Skin epidermis (tissue), 12 donors: ENCODE measurements around the gene ZBTB1.
A peak's percentile ranks its signal among the peaks of the same experiment; 100 is the strongest.

Source experiments
- H3K27ac ChIP-seq, 21 experiments: fragments of 200-600 bp; sonication (generic) in 11 of 21; one replicate each; pipeline ENCODE4 v1.5.0; 2020; ENCODE audit warnings: mild to moderate bottlenecking in 3 of 21, inconsistent platforms in 2 of 21, moderate library complexity in 2 of 21
- H3K4me3 ChIP-seq, 7 experiments: fragments of 200-600 bp; sonication (generic) in 2 of 7; one replicate each; pipeline ENCODE4 v1.5.0; 2020; ENCODE audit warnings: inconsistent platforms in 2 of 7, mild to moderate bottlenecking in 2 of 7, moderate library complexity in 1 of 7

Gene ZBTB1

DNA sequence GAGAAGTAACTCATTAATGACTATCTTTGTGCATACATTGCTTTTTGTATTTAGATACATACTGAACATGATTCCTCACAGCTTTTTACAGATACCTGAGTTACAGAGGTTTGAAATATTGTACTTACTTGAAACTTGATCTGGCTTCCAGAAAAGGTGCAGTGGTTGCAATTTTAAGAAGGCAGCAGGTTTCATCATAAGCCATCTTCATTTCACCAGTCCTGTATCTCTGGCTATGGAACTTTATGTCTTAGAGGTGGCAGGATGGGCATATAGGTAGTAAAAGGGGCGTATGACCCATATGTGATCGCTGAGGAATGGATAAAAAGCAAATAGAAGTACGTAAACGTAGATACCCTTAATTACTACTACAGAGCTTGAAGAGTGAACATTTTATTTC is 13.7 kb downstream of the ZBTB1 start:
- H3K27ac ChIP-seq = no peak overlapping the region
- no peak overlapping the region for H3K4me3 ChIP-seq

DNA sequence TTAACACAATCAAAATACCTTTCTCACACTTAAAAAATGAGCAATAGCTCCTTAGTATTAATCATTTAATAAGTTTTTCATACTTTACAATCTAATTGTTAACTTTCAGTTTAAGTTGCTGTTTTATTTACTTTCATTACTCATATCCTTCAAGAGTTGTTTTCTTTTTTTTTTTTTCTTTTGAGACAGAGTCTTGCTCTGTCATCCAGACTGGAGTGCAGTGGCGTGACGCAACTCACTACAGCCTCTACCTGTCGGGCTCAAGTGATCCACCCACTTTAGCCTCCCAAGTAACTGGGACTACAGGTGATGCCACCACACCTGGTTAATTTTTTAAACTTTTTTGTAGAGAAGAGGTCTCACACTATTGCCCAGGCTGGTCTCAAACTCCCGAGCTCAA is 16.1 kb downstream of the ZBTB1 start:
- no peak overlapping the region for H3K27ac ChIP-seq

DNA sequence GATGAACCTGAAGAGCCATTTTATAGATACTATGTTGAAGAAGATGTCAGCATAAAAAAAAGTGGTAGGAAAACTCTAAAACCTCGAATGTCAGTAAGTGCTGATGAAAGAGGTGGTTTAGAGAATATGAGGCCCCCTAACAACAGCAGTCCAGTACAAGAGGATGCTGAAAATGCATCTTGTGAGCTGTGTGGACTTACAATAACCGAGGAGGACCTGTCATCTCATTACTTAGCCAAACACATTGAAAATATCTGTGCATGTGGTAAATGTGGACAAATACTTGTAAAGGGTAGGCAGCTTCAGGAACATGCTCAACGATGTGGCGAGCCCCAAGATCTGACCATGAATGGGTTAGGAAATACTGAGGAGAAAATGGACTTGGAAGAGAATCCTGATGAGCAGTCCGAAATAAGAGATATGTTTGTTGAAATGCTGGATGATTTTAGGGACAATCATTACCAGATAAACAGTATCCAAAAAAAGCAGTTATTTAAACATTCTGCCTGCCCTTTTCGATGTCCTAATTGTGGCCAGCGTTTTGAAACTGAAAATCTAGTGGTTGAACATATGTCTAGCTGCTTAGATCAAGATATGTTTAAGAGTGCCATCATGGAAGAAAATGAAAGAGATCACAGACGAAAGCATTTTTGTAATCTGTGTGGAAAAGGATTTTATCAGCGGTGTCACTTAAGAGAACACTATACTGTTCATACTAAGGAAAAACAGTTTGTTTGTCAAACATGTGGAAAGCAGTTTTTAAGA is 18.2 kb downstream of the ZBTB1 start:
- no peak overlapping the region for H3K27ac ChIP-seq
- H3K4me3 ChIP-seq = no peak overlapping the region

More for the DNA sequence above, 16.1 kb downstream of the ZBTB1 start:
- H3K4me3 ChIP-seq = no peak overlapping the region

DNA sequence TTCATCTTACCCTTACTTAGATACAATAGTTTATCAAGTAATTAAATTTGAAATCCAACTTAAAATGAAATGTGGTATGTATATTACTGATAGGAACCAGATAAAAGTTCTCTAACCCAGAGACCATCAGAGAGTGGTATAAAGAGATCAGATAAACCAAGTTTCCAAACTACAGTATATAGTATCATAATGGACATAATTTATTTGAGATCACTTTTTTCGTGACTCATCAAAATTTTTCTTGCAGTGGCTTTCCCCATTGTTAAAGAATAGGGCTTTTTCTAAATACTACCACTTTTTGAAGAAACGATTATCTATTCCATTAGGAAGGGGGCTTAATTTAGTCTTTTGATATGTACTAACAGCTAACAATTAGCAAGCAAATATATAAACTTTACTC is 20.8 kb downstream of the ZBTB1 start:
- Histone ChIP-seq H3K4me3 (no peak overlapping the region), H3K27ac (no peak overlapping the region)

DNA sequence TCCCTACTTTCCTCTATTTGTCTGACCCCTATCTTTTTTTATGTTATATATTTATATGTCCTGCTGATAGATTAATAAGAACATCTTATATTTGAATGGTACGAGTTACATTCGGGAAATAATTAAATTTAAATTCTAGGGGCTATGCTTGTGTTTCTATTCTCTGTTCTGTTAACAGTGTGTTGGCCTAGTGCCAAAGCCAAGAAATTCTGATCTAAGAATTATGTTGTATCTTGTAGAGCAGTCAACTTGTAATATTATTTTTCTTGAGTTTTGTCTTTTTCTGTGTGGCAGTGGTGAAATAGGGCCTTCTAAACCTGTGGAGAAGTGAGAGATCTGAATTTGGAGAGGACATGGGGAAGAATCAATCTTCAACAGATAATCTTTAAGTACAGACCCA is 27.0 kb downstream of the ZBTB1 start:
- Histone ChIP-seq H3K27ac (no peak overlapping the region), H3K4me3 (no peak overlapping the region)

DNA sequence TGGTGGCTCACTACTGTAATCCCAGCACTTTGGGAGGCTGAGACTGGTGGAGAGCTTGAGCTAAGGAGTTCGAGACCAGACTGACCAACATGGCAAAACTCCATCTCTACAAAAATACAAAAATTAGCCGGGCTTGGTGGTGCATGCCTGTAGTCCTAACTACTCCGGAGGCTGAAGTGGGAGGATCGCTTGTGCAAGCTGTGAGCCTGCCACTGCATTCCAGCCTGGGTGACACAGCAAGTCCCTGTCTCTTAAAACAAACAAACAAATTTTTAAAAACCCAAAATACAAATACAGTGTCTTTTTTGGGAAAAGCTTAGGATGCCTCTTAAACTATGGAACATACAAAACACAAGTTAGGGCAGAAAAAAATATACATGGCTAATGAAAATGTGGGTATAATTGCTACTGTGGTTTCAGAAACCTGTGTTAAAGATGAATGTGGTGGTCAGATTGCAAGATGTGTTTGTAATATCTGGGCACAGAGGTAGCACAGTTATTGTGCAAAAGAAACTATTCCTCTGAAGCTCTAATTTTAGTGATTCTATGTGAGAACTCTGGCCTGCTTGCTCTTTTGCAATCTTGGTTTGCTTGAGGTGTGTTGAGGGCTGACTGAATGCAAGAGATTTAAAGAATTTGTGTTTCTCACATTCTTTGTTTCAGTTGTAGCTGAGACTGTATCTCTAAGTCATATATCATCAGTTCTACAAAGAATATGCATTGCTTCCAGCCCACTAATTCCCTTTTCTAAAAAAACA is 32.1 kb downstream of the ZBTB1 start:
- H3K4me3 ChIP-seq = no peak overlapping the region

DNA sequence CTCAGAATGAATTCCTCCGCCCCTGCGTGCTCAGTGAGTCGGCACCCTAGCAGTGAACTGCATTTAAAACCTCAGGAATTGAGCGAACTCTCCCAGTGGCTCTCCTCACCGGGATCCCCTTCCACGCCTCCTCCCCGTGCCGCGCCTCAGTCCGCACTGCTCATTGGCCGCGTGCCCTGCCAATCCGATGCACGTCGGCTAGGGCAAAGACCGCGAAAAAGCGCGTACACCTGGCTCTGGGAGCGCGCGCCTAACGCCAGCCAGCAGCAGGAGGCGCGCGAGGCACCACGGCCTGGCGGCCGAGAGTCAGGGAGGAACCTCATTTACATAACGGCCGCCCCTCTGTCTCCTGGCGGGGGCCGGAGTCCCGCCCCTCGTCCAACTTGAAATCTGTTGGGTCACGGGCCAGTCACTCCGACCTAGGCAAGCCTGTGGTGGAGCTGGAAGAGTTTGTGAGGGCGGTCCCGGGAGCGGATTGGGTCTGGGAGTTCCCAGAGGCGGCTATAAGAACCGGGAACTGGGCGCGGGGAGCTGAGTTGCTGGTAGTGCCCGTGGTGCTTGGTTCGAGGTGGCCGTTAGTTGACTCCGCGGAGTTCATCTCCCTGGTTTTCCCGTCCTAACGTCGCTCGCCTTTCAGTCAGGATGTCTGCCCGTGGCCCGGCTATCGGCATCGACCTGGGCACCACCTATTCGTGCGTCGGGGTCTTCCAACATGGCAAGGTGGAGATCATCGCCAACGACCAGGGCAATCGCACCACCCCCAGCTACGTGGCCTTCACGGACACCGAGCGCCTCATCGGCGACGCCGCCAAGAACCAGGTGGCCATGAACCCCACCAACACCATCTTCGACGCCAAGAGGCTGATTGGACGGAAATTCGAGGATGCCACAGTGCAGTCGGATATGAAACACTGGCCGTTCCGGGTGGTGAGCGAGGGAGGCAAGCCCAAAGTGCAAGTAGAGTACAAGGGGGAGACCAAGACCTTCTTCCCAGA is 35.9 kb downstream of the ZBTB1 start, which contains the start of gene HSPA2:
TSS of gene HSPA2 (plus strand) at position 534 of the 995 bp plus-strand sequence. CDS start at position 643, 109 bp downstream.
- H3K27ac ChIP-seq = peak within 1 kb of the TSS; percentile 45 to 94 (median 83)
- peak within 1 kb of the TSS; percentile 36 to 66 (median 53) for H3K4me3 ChIP-seq

More for the DNA sequence above, 32.1 kb downstream of the ZBTB1 start:
- no peak overlapping the region for H3K27ac ChIP-seq

DNA sequence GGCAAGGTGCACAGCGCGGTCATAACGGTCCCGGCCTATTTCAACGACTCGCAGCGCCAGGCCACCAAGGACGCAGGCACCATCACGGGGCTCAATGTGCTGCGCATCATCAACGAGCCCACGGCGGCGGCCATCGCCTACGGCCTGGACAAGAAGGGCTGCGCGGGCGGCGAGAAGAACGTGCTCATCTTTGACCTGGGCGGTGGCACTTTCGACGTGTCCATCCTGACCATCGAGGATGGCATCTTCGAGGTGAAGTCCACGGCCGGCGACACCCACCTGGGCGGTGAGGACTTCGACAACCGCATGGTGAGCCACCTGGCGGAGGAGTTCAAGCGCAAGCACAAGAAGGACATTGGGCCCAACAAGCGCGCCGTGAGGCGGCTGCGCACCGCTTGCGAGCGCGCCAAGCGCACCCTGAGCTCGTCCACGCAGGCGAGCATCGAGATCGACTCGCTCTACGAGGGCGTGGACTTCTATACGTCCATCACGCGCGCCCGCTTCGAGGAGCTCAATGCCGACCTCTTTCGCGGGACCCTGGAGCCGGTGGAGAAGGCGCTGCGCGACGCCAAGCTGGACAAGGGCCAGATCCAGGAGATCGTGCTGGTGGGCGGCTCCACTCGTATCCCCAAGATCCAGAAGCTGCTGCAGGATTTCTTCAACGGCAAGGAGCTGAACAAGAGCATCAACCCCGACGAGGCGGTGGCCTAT is 36.8 kb downstream of the ZBTB1 start:
- Histone ChIP-seq H3K4me3 (peak overlapping the region; percentile 29 to 66 (median 50)), H3K27ac (peak overlapping the region in 2 of 21 experiments; percentile 12 to 47)

DNA sequence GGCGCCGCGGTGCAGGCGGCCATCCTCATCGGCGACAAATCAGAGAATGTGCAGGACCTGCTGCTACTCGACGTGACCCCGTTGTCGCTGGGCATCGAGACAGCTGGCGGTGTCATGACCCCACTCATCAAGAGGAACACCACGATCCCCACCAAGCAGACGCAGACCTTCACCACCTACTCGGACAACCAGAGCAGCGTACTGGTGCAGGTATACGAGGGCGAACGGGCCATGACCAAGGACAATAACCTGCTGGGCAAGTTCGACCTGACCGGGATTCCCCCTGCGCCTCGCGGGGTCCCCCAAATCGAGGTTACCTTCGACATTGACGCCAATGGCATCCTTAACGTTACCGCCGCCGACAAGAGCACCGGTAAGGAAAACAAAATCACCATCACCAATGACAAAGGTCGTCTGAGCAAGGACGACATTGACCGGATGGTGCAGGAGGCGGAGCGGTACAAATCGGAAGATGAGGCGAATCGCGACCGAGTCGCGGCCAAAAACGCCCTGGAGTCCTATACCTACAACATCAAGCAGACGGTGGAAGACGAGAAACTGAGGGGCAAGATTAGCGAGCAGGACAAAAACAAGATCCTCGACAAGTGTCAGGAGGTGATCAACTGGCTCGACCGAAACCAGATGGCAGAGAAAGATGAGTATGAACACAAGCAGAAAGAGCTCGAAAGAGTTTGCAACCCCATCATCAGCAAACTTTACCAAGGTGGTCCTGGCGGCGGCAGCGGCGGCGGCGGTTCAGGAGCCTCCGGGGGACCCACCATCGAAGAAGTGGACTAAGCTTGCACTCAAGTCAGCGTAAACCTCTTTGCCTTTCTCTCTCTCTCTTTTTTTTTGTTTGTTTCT is 37.6 kb downstream of the ZBTB1 start:
- Histone ChIP-seq H3K4me3 (peak overlapping the region; percentile 29 to 66 (median 50)), H3K27ac (peak overlapping the region in 2 of 21 experiments; percentile 14 to 18)

DNA sequence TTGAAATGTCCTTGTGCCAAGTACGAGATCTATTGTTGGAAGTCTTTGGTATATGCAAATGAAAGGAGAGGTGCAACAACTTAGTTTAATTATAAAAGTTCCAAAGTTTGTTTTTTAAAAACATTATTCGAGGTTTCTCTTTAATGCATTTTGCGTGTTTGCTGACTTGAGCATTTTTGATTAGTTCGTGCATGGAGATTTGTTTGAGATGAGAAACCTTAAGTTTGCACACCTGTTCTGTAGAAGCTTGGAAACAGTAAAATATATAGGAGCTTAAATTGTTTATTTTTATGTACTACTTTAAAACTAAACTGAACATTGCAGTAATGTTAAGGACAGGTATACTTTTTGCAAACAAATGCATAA is 38.2 kb downstream of the ZBTB1 start:
- Histone ChIP-seq H3K4me3 (peak overlapping the region; percentile 29 to 66 (median 50)), H3K27ac (no peak overlapping the region)

DNA sequence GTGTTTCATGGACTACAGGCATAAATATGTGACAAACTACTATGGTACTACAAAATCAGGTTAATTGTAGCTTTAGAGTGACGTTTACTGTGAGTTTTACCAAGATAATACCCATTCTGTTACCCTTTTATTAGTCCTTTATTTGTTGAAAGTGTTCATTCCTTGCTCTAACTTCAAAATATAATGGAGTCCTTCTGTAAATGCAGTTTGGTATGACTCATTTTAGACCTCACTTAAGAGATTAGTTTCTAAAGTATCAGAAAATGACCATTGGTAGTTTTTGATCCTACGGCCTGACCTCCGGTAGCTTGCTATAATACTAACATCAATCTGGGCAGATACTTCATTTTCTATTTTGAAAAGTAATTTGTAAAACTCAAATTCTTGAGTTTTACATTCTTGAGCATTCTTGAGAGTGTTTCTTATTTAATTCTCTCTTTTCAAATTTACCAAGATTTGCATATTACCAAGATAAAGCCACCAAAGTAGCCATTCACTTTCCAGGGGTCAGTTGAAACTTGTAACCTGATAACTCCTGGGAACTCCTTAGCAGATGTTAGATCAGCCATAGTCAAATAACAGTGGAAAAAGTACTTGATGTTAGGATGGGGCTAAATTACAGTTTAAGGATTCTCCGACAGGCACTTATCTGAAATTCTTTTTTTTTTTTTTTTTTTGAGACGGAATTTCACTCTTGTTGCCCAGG is 40.2 kb downstream of the ZBTB1 start:
- no peak overlapping the region for H3K27ac ChIP-seq
- H3K4me3 ChIP-seq = no peak overlapping the region

DNA sequence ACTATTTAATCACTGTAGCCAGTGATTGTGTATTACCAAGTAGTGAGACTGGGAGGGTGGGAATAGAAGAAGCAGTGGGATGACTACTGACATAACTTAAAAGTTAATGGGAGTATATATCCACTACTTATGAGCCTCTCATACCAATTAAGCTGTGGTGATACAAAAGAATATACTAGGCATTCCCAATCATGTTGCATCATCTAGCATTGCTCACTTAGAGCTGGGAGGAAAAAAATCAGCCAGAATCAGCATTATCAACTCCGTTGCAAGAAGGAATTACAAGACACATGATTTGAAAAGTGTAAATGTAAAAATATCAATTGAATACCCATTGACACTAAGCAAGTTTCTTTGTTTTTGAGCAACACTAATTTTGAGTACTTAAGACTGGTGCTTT is 44.4 kb downstream of the ZBTB1 start:
- H3K4me3 ChIP-seq = no peak overlapping the region
- peak overlapping the region in 3 of 21 experiments; percentile 22 to 75 (median 49) for H3K27ac ChIP-seq

DNA sequence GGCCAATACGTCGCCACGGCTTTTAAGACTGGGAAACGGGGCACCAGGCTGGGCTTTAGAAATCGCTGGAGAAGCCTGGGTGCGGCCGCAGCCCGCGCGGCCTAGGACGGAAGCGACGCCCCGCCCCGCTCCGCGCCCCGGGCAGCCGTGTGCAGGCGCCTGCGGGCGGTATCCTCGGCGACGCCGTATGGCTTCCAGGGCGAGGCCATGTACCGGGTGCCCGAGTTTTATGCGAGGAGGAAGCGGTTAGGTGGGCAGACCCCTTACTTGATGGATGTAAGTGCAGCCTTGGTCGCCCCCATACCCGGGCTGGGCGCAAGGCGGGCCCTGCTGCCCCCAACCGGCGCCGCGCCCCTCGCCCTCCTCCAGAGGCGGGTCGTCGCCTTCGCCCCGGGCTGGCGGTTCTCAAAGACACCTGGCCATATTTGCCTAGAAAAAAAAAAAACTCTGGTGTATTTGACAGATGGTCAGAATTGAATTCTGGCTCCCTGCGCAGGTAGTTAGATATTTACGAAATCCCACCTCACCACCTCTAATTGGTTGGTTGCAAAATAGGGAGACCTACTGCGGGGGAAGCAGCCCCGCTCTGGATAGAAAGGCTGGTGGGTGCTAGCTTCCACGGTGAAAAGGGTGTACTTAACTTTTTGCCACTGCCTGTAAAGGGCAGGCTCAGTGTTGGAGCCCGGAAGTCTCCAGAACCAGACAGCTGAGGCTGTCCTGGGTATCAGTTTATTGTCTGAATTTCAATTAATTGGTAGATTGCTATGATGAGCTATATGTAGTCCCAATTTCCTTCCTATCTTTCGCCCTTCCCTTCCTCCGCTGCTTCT is 45.4 kb downstream of the ZBTB1 start, which contains the start of gene PPP1R36:
TSS of gene PPP1R36 (plus strand) at position 171 of the 830 bp plus-strand sequence. CDS start at position 208, 37 bp downstream.
- Histone ChIP-seq H3K27ac (peak within 1 kb of the TSS in 12 of 21 experiments; percentile 22 to 75 (median 46)), H3K4me3 (peak within 1 kb of the TSS; percentile 25 to 44 (median 32))

DNA sequence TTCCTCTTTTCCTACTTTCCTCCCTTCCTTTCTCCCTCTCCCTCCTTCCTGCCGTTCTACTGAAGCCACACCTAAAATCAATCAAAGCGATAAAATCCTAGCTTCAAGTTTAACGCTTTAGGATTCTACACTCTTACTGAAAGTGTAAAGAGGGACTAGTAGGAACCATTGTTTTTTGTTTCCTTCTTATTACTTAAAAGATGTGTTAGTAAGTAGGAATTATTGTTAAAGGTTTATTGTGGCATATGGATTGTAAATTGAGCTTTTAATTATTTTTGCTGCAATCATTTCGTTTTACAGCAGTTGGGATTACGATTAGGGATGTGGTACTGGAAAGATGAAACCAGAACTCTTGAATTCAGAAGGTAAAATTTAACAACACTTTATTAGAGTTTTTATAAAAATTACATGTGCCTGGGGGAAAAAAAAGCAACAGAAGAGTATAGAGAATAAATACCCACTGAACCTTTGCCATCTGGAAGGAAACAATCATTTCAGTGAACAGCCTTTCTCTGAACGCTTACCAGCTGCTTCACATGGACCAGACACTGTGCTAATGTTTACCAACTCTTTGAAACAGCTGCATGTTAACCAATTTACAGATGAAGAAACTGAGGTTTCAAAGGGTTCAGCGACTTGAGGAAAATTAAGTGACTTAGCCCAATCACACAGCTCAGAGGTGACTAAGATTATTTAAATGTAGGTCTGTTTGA is 46.2 kb downstream of the ZBTB1 start:
- H3K27ac ChIP-seq = peak overlapping the region in 4 of 21 experiments; percentile 41 to 75 (median 60)
- no peak overlapping the region for H3K4me3 ChIP-seq

DNA sequence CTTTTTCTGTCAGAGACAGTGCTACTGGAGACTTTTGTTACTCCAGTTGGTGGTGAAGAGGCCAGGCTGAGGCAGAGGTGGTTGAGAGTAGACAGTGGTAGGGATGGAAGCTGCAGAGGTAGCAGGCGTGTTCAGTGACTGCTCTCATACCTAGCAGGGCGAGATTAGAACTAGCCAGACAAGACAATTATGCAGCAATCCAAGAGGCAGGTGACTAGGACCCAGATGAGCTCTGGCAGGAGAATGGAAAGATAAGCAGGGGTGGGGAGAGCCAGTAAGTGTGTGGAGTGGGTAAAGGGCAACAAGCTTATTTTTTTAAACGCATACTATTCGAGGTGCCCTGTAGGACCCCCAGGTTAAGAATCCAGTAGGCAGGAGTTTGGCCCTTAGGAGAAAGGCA is 50.0 kb downstream of the ZBTB1 start:
- no peak overlapping the region for H3K4me3 ChIP-seq

DNA sequence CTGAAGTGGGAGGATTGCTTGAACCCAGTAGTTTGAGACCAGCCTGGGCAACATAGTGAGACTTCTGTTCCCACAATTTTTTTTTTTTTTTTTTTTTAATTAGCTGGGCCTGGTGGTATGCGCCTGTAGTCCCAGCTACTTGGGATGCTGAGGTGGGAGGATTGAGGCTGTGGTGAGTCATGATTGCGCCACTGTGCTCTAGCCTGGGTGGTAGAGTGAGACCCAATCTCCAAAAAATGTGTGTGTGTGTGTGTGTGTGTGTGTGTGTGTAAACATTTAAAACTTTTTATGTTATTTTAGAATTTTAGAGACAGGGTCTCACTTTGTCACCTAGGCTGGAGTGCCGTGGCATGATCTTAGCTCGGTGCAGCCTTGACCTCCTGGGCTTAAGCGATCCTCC is 52.0 kb downstream of the ZBTB1 start:
- no peak overlapping the region for H3K4me3 ChIP-seq
- no peak overlapping the region for H3K27ac ChIP-seq

More for the DNA sequence above, 50.0 kb downstream of the ZBTB1 start:
- H3K27ac ChIP-seq = no peak overlapping the region
